Measurements from ENCODE around the gene RTN4IP1. TPM values are rescaled to one million over a fixed set of nuclear protein-coding genes. Genes with fewer than 3 reads are reported as not detected.

The RTN4IP1 gene
- total and polyA plus RNA-seq, 10 of the 15 experiments (the other 5 are each of a cell fraction or from before 2014, with no cell fraction given), result 8.2 to 17.0 (median 9.8) TPM

- Histone ChIP-seq H3K9me3 (replicated peaks; ENCODE audit: control insufficient read depth, insufficient read depth, low read length) (no peaks in the 10 kb centered on the region), H3K27me3 (replicated peaks in 1 of 2; ENCODE audit: control insufficient read depth in 2 of 2, insufficient read depth in 2 of 2, low read length in 1 of 2) (no peaks in the 10 kb centered on the region), H3K27ac (ENCODE audit: control insufficient read depth, insufficient read depth) (no peak overlapping the region), H3K4me1 (ENCODE audit: control insufficient read depth, insufficient read depth, low read length) (no peaks in the 10 kb centered on the region), H3K79me2 (ENCODE audit: control insufficient read depth, insufficient read depth, low read length) (no peaks in the 10 kb centered on the region), H3K9ac (ENCODE audit: control insufficient read depth, insufficient read depth, low read length) (no peak overlapping the region), H3K4me2 (ENCODE audit: control insufficient read depth, insufficient read depth) (no peak overlapping the region), H2AFZ (ENCODE audit: control insufficient read depth, low read depth, low read length) (no peak overlapping the region), H4K20me1 (ENCODE audit: control insufficient read depth, insufficient read depth) (no peaks in the 10 kb centered on the region), H3K4me3 (no peak overlapping the region), H3K36me3 (ENCODE audit: control insufficient read depth in 2 of 2, insufficient read depth in 2 of 2, low read length in 1 of 2) (peaks cover 0 to 24% of the 10 kb centered on the region in 2 experiments)
- no TSS peak for BruUV-seq (replicated peaks)
- ATAC-seq (no peak), FAIRE-seq (no peak), DNase-seq (ENCODE audit: low read depth, low spot score) (no peak)
- no peak for TF ChIP-seq HDAC6 (IDR thresholded peaks at IDR 0.05; ENCODE audit: unreplicated experiment)
- TF ChIP-seq FOXM1 (IDR thresholded peaks at IDR 0.05; ENCODE audit: low read depth, low read length), result no peak
- TF ChIP-seq NR2F1 (conservative IDR thresholded peaks at IDR 0.05), result no peak
- TF ChIP-seq SMAD5 (IDR thresholded peaks at IDR 0.05; ENCODE audit: low read depth), result no peak
- no peak for TF ChIP-seq POLR2AphosphoS2 (IDR thresholded peaks at IDR 0.05; ENCODE audit: low read depth, low read length)
- no peak for TF ChIP-seq E2F8 (IDR thresholded peaks at IDR 0.05; ENCODE audit: low read depth, partially characterized antibody)
- TF ChIP-seq SUPT20H (IDR thresholded peaks at IDR 0.05; ENCODE audit: borderline replicate concordance, control insufficient read depth, low read depth, low read length), result no peak
- no peak for TF ChIP-seq IRF4 (IDR thresholded peaks at IDR 0.05; ENCODE audit: low read depth, low read length)
- TF ChIP-seq PKNOX1 (IDR thresholded peaks at IDR 0.05), result no peak
- no peak for TF ChIP-seq PRDM15 (CRISPR knock-in tag; IDR thresholded peaks at IDR 0.05)
- no peak for TF ChIP-seq SPI1 (IDR thresholded peaks at IDR 0.05; ENCODE audit: borderline replicate concordance, insufficient read depth, low read depth, low read length)
- TF ChIP-seq NFIC (IDR thresholded peaks at IDR 0.05; ENCODE audit: low read depth, low read length), result no peak
- no peak for TF ChIP-seq STAT3 (IDR thresholded peaks at IDR 0.05; ENCODE audit: low read depth, low read length)
- TF ChIP-seq MYC (IDR thresholded peaks at IDR 0.05; ENCODE audit: insufficient read depth, insufficient read length, insufficient replicate concordance, low read length, severe bottlenecking), result no peak
- TF ChIP-seq ZZZ3 (IDR thresholded peaks at IDR 0.05; ENCODE audit: control insufficient read depth, insufficient read length, low read depth), result no peak
- 47% methylated on average over 4 of the region's 4 CpGs for WGBS (ENCODE audit: insufficient coverage, insufficient replicate concordance, low lambda C conversion rate, missing lambda C conversion rate)
- intact Hi-C loops (cut with micrococcal nuclease; ENCODE audit: unreplicated experiment), result no loop called here
- CTCF ChIA-PET, result interaction anchor here (0.9 to 16.5 kb wide), 7 partner anchors 44 to 433 kb away, joined by 3 to 403 read pairs (median 4); no protein-coding TSS in a partner anchor
- POLR2A ChIA-PET, result no interaction called here
- RAD21 ChIA-PET (ENCODE audit: unreplicated experiment), result interaction anchor here (1.1 to 2.1 kb wide), 2 partner anchors 52 to 114 kb away, joined by 3 to 8 read pairs; no protein-coding TSS in a partner anchor
- SMC1A ChIA-PET (ENCODE audit: uncharacterized antibody, unreplicated experiment), result interaction anchor here (1.2 to 5.1 kb wide), 4 partner anchors 55 to 121 kb away, joined by 5 to 86 read pairs (median 20); no protein-coding TSS in a partner anchor
- in situ Hi-C loops (cut with MboI), result no loop called here
Measured at GRCh38 chr6:106564476-106564875, 64.8 kb downstream of the RTN4IP1 start.

Data from GM12878 (cell line).